Islet of Langerhans (tissue), 1 donor: ENCODE measurements around the gene KCTD18.

Experiments used
- FAIRE-seq: peaks from one replicate; lab custom pipeline; 2011; peaks lifted over from hg19 to GRCh38; lab: Jason Lieb, UNC

Gene KCTD18

DNA sequence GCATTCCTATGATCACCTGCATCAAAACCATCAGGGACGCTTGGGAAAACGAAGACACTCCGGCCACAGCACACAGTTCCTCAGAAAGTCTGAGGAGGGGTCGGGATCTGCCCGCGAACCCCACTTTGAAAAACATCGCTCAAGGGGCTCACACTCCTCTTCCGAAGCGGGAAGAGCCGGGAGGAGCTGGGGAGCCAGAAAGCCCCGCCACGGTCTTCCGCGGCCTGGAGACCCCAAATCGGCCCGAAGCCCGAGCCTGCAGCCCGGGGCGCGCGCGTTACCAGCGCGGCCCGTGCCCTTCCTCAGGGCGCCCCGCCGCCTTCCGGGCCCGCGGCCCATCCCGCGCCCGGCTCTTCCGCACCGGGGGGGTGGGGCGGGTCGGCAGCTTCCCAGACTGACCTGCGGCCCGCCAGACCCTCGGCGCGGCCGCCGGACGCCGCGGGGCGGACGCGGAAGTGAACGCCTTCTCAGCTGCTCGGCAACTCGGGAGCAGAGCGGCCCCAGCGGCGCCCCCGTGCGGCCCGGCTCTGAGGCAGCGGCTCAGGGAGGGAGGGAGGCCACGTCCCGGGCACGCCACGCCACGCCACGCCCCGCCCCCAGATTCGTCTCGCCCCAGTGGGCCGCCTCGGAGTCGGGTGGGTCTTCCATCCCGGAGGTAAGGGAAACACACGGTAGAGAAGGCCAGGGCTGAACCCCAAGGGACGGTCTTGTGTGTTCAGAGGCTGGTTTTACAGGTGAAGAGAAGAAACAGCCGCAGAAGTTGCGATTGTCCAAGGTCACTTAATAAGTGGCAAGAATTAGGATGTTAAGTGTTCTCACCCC lies at the start of gene KCTD18:
Gene KCTD18 (minus strand): TSS at position 457 of the 822 bp plus-strand sequence. CDS start 3,052 bp downstream, outside the sequence.
- FAIRE-seq = no peak

DNA sequence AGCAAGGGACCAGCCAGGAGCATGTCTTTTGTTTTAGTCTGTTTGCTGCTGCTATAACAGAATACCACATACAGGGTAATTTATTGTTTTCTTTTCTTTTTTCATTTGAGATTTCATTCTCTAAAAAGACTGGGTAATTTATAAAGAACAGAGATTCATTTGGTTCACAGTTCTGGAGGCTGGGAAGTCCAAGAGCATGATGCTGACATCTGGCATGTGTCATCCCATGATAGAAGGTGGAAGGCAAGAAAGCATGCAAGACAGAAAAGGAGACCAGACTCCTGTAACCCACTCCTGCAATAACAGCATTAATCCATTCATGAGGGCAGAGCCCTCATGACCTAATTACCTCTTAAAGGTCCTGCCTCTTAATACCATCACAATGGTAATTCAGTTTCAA lies 30.9 kb upstream of the KCTD18 start:
- FAIRE-seq = no peak

DNA sequence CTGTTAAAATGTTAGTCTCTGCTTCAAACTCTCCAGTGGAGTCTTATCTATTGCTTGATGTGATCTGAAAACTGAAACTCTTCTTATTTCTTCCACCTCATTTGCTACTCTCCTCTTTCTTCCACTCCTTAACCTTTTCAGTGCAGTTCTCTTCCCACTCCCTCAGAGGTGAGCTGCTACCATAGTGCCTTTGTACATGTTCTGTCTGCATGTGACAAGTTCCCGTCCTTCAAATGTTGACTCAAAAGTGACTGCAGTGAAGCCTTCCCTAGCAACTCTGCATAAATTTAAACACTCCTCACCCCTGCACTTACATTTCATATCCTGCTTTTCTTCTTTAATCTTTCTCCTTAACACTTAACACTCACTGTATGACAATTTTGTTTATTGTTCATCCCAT lies 28.3 kb upstream of the KCTD18 start:
- FAIRE-seq = no peak

DNA sequence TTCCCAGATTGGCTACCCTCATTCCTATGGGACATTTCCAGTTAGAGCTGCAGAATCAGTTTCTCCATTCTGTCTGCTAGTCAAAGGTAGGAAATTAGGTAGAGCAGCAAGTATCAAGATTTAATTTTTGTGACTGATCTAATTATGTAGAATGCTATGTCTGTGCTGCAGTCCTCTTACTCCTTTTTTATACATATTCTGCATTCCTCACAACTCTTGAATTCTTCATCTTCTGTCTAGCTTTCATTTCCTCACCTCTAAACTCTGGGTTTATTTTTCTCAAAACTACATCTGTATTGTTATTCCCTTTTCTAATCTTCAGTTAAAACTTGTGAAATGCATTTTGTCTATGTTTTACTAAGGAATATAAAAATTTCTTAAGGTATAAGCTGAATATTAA lies 24.7 kb upstream of the KCTD18 start:
- no peak for FAIRE-seq

DNA sequence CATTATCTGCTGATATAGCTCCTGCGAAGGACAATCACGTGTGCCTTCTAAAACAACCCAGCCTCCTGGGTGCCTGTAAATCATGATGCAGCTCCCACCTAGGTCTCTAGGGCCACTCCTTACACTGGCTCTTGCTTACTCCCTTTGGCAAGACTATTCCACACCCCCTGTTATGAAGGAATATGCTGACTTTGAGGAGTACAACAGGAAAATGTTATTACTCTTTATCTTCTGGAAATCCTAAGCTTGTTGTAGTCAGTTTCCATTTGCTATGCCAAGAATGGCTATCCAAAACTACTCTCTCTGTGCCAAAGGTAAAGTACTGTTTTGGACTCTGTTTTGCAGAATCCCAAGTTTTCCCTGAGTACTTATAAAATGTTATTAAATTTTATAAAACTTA lies 23.9 kb upstream of the KCTD18 start:
- FAIRE-seq = no peak

DNA sequence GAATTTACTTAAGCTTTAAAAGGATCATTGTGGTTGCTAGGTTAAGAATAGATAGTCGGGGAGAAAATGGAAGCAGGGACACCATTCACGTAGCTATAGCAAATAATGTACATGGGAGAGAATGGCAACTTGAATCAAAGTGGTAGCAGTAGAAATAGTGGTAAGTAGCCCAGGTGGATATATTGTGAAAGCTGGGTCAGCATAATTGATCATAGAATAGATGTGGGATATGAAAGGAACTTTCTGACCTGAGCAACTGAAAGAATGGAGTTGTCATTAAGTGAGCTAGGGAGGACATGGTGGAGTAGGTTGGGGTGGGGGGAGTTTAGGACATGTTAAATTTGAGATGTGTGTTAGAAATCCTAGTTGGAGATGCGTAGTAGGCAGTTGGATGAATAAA lies 18.4 kb upstream of the KCTD18 start:
- no peak for FAIRE-seq

DNA sequence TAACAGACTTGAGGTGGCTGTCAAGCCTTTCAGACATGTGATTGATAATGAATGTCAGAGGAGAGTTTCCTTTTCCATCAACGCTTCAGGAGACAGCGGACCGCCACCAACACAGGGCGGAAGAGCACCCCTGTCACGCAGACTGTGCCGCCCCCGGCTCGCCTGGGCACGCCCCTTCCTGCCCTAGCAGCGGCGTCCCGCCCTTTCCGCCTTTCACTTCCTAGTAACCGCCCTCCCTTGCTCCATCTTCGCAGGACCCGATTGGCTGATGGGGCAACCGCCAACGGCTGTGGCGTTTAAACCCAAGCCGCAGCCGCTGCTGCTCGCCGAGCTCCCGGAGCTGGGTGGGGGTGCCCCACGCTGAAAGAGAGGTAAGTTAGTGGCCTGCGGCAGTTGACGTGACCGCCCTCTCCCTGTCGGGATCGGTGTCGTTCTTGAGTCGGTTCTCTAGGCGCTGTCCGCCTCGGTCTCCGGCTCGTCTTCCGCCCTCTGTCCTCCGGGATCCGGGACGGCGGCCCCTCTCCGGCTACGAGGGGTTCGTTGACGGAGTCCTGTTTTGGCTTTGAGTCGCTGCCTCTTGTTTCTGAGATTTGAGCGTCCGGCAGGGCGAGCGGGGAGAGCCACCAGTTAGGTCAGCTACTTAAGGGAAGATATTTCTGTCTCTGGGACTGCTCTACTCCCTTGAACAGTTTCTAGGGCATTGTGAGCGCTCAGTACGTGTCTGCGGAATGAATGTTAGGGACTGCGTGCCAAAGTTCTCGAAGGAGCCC lies 16.2 kb upstream of the KCTD18 start, which contains the start of gene SGO2:
Gene SGO2 (plus strand): TSS at position 326 of the 770 bp plus-strand sequence. CDS start 6,769 bp downstream, outside the sequence.
- no peak for FAIRE-seq

DNA sequence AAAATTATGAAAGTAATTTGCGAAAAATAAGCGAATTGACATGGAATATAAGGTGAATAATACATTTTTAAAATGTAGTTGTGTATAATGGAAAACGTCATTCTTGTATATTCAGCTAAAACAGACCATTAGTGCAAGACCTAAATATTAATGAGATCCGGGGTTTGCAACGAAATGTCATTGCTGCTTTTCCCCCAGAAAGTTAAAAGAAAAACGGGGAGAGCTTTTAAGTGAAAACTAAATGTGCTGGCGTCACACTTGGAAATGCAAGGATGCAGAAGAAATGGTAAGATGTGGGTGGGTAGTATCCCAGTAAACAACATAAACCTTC lies 15.6 kb upstream of the KCTD18 start:
- FAIRE-seq = no peak

DNA sequence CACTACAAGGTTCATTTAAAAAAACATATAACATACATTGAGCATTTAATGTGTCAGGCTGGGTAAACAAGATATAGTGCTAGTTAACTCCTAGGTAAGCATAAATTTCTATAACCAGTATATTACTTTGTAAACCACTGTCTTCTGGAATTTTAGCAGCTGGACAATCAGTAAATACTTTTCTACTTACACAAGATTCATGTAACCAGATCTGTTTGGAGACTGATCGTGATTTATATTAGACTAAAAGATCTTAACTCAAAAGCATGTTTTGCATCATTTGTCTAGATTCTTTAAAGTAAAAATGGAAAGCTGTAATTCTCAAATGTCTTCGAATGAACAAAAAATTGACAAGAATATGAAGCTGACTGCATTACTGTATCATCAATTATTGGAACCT lies 15.2 kb upstream of the KCTD18 start:
- peak; percentile 82 for FAIRE-seq

DNA sequence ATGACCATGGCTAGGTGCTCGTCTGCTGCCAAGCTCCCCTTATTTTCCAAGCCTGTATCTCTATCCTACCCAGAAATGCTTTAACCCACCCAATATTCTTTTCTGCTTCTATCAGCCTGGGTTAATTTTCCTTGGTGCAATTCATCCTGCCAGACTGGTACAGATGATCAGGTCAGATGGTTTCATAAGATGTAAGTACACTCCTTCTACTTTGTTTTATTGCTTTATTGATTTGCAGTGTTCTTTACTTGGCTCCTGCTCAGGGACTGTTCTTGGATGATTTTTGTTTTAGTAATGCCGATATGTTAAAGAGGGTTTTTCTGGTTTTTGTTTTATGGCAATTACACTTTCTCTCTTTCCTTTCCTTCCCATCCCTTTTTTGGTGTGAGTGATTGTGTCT lies 13.7 kb upstream of the KCTD18 start:
- FAIRE-seq = no peak

DNA sequence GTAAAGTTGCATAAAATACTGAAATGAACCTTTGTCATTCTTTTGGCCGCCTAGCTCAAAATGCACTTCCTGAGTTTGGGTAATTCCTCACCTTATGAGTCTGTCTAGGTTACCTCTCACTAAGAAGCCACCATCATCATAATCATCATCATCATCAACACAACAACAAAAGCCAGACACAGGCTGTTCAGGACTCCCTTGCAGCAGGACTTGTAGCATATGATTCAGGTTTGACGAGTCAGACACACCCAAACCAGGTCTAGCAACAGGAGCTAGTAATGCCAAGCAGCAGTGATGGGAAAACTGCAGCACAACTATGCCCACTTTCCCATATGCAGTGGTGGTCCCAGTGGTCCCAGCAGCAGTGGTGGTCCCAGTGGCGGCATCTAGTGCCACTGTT lies 13.3 kb upstream of the KCTD18 start:
- FAIRE-seq = no peak

DNA sequence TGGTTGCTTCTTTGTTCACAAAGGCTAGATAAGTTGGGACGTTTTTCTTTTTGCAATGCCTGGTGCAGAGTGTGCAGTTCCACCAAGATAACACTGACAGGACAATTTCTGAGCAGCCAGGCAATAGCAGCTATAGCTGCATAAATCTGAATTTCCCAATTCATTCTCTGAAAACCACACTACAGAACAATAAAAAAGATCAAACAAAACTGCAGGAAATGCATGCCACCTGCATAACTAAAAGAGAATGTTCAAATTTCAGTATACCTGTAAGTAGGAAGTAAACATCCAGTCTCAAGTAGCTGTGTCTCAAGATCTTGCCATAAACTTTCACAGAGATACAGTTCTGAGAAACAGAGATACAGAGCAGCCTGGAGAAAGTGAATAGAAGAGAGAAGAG lies 5.3 kb upstream of the KCTD18 start:
- FAIRE-seq = no peak

DNA sequence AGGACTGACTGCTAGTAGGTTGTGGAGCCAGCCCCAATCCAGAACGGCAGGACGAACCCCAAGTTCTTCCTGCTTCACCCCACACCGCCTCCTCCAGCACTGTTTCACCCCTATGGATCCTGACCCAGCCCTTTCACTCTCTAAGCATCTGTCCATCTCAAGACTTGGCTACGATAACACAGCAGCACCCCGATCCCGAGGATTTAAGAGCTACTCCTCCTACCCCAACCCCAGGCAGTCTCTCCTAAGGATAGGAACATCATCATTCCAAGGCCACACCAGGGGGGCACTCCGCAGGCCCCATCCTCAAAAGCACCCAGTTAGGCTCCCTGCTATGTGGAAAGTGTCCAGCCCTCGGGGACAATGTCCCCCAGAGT lies 645 bp downstream of the KCTD18 start:
- FAIRE-seq = no peak

DNA sequence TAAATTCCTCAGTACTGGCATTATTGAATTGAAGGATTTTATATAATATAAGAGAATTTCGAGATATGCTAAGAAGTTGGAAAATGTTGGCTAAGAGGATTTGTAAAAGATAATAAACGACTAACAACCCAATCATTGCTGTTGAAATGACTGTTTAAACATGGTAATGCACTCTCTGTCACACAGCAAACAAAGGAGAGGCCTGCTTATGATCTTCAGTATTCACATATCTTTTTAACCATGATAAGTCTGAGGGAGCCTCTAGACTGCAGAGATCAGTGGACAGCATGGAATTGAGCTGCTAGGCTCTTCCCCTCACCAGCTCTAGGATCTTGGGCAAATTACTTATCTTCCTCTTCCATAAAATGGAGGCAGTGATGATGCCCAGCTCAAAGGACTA lies 2.7 kb downstream of the KCTD18 start:
- FAIRE-seq = no peak

DNA sequence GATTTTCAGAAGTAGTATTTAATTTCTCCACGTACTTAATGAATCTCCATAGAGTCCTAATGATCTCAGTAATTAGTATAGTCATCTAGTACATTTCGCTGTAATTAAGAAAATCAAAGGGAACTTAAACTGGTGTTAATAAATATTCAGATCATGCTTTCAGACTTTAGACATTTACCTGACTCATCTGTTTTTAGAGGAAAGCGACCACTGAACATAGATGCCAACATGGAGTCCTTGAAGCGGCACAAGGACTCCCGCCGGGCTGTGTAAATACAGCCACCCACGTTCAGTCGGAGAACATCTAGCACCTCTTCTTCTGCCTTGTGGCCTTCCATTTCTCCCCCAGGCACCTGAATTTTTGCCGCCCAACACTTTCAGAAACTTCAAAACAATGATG lies 3.2 kb downstream of the KCTD18 start:
- no peak for FAIRE-seq

DNA sequence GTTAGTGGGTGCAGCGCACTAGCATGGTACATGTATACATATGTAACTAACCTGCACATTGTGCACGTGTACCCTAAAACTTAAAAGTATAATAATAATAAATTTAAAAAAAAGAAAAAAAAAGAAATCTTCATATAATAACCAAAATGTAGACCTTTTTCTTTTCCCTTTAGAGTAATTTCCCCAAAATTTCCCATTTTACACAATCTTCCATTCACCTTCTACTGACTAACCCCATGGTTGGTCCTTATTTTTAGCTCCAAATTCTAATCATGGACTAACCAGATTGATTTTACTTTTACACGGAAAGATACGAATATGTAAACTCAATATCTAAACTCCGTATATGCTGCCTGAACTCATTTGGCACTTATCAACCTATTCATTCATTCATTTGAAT lies 7.7 kb downstream of the KCTD18 start:
- no peak for FAIRE-seq

DNA sequence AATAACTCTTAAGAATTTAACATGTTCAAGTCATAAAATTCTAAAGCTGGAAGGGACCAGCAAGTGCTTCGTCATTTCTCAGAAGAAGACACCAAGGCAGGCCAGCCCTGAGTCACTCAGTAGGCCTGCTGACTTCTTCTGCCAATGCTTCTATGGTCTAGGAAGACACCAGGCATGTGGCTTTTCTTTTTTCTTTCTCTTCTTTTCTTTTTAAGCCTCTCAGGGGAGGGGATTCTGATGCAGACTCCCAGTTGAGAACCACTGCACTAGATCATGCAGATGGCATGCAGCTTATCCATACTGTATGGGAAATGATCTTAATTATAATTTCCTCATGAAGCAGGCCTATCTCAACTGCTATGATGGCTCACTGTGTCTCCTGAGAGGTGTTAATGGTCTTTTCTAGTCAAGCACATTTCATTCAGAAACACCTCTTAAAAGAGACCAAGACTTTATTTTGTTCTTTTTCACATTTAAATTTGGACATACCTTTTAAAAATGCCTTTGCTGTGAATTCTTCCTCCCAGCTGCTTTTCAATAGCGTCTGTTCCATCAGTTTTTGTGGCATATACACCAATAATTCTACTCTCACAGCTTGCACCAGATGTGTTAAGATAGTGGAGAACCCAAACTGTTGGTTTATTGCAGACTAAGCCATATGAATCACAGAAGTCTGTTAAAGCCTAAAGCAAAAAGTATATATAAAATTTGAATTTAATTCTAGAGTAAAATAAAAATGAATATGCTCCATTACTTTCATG lies 11.3 kb downstream of the KCTD18 start:
- FAIRE-seq = no peak

DNA sequence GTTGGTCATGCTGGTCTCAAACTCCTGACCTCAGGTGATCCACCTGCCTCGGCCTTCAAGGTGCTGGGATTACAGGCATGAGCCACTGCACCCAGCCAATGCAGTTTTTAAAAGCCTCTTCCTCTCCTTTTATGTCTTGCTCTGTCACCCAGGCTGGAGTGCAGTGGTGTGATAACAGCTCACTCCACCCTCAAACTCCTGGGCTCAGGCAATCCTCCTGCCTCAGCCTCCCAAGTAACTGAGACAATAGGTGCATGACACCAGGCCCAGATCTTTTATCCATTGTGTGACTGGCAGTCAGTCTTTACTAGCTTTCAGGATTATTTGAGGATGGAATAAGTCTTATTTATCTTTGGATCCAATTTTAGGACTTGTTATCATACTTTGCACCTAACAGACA lies 13.2 kb downstream of the KCTD18 start:
- FAIRE-seq = no peak

DNA sequence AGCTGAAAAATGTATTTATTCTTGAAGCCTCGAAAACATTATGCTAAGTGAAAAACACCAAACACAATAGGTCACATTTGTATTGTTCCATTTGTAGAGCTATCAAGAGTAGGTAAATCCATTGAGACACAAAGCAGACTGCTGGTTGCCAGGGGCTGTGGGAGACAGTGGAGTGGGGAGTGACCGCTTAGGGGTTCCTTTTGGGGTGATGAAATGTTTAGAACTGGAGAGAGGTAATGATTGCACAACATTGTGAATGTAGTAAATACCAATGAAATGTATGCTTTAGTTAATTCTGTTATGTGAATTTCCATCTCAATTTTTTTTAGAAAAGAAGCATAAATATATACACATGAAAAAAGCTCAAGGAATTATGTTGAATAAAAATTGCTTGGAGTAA lies 15.8 kb downstream of the KCTD18 start:
- FAIRE-seq = no peak

DNA sequence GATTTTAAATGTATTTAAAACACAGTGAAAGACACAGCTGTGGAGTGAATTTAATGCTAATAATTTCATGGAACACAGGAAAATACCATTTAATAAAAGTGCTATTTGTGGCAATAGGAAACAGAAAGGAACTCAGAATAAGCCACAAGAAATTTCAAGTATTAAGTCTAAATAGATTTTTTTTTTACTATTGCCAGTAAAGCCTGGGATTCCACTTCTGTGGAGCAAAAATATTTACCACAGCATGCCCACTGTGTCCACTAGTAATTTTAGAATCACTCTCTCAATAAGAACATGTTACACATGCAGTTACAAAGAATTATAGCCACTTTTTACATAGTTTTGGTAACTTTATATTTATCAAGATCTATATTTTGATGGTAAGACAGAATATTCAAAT lies 17.2 kb downstream of the KCTD18 start:
- no peak for FAIRE-seq

DNA sequence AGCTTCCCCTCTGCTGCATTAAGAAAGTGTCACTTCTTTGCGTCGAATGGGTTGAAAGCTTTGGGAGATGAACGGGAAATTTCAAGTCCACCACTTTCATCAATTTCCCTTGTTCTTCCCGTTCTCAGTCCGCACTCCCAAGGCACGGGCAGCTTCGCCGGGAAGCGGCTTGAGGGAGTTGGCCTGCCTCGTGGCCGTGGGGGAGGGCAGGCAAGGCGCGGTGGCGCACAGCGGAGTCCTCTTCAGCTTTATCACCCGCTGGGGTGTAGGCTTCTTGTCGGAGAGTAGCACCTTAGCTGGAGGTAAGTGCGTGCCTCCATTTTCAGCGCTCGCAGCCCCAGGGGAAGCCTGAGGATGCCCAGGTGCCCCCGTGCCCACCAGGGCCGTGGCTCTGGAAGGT lies 19.9 kb downstream of the KCTD18 start:
- FAIRE-seq = no peak

DNA sequence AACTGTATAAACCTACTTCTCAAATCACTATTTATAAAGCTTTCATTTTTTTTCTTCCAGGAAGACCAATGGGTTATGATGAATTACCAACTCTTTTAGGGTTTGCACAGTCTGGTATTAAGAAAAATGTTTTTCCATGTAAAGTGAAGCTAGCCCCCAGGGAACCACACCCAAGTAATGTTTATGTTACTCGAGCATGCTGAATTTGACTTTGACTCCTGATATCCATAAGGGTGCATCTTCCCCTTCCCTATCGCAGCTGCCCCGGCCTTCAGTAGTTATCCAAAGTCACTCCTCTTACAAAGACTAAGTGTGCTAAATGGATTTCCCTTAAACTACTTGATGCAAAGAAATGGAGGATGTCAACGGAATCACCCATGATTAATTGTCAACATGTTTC lies 21.7 kb downstream of the KCTD18 start:
- FAIRE-seq = no peak

DNA sequence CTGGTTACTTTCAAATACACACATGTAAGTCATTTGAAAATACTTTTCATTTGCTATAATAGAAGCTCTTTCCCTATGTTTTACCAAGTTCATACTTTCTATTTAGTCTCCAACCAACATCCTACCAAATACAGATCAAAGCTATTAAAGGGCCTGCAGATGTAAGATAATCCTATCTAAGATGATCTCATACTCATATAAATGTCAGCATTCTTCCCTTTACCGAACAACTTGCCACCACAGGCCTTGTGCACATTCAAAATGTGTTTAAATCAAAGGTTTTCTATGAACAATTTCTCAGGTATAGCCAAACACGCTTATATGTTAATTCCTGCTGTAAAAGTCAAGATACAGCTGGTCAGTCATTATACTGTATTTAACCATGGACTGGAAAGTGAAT lies 23.3 kb downstream of the KCTD18 start:
- no peak for FAIRE-seq
